Measurements from ENCODE around the gene STAG1. TPM values are rescaled to one million over a fixed set of nuclear protein-coding genes. Genes with fewer than 3 reads are reported as not detected.

The STAG1 gene
- polyA plus RNA-seq, 1 of the 3 experiments (the other 2 are of a cell fraction) = 5.5 TPM

- CTCF ChIA-PET = no interaction called here
These were observed 53.8 kb downstream of the STAG1 start for GRCh38 chr3:136698361-136698760.

GRCh38 chr3:136696797-136697196 is 55.4 kb downstream of the STAG1 start:
- Histone ChIP-seq H3K9ac (no peak overlapping the region), H2AFZ (ENCODE audit: low read depth) (no peak overlapping the region), H3K4me1 (ENCODE audit: control insufficient read depth in 1 of 2, insufficient read depth in 2 of 2, low read depth in 1 of 2, low read length in 1 of 2) (no peaks in the 10 kb centered on the region), H3K36me3 (replicated peaks in 1 of 2; ENCODE audit: control insufficient read depth in 1 of 2, insufficient read depth in 2 of 2, low read length in 1 of 2) (peaks cover 0 to 11% of the 10 kb centered on the region in 2 experiments), H3K79me2 (ENCODE audit: insufficient read depth) (peaks cover 98% of the 10 kb centered on the region), H3K4me2 (no peak overlapping the region), H3K27me3 (ENCODE audit: insufficient read depth) (no peaks in the 10 kb centered on the region), H3K9me2 (no peaks in the 10 kb centered on the region), H3K27ac (ENCODE audit: low read depth in 2 of 2, low read length in 1 of 2) (no peak overlapping the region), H3K4me3 (ENCODE audit: low read depth in 2 of 2, low read length in 1 of 2) (no peak overlapping the region), H3K9me3 (no peaks in the 10 kb centered on the region), H3F3A (replicated peaks; ENCODE audit: insufficient read depth) (no peaks in the 10 kb centered on the region), H4K20me1 (ENCODE audit: insufficient read depth) (peaks cover 16% of the 10 kb centered on the region)
- TF ChIP-seq CHD2 (IDR thresholded peaks at IDR 0.05; ENCODE audit: low read length, partially characterized antibody) = no peak
- no peak for TF ChIP-seq NRF1 (IDR thresholded peaks at IDR 0.05; ENCODE audit: low read depth, low read length)
- TF ChIP-seq ELF1 (IDR thresholded peaks at IDR 0.05) = no peak
- TF ChIP-seq, protein P1, sequence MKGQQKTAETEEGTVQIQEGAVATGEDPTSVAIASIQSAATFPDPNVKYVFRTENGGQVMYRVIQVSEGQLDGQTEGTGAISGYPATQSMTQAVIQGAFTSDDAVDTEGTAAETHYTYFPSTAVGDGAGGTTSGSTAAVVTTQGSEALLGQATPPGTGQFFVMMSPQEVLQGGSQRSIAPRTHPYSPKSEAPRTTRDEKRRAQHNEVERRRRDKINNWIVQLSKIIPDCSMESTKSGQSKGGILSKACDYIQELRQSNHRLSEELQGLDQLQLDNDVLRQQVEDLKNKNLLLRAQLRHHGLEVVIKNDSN (IDR thresholded peaks at IDR 0.05; ENCODE audit: borderline replicate concordance, low read depth) = no peak
- TF ChIP-seq NFIC (IDR thresholded peaks at IDR 0.05; ENCODE audit: borderline replicate concordance) = no peak
- no peak for TF ChIP-seq SMC3 (IDR thresholded peaks at IDR 0.05; ENCODE audit: low read depth, low read length)
- TF ChIP-seq TEAD4 (IDR thresholded peaks at IDR 0.05; ENCODE audit: borderline replicate concordance, insufficient read depth) = no peak
- no peak for TF ChIP-seq TCF12 (IDR thresholded peaks at IDR 0.05)
- TF ChIP-seq, protein P2, sequence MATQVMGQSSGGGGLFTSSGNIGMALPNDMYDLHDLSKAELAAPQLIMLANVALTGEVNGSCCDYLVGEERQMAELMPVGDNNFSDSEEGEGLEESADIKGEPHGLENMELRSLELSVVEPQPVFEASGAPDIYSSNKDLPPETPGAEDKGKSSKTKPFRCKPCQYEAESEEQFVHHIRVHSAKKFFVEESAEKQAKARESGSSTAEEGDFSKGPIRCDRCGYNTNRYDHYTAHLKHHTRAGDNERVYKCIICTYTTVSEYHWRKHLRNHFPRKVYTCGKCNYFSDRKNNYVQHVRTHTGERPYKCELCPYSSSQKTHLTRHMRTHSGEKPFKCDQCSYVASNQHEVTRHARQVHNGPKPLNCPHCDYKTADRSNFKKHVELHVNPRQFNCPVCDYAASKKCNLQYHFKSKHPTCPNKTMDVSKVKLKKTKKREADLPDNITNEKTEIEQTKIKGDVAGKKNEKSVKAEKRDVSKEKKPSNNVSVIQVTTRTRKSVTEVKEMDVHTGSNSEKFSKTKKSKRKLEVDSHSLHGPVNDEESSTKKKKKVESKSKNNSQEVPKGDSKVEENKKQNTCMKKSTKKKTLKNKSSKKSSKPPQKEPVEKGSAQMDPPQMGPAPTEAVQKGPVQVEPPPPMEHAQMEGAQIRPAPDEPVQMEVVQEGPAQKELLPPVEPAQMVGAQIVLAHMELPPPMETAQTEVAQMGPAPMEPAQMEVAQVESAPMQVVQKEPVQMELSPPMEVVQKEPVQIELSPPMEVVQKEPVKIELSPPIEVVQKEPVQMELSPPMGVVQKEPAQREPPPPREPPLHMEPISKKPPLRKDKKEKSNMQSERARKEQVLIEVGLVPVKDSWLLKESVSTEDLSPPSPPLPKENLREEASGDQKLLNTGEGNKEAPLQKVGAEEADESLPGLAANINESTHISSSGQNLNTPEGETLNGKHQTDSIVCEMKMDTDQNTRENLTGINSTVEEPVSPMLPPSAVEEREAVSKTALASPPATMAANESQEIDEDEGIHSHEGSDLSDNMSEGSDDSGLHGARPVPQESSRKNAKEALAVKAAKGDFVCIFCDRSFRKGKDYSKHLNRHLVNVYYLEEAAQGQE (IDR thresholded peaks at IDR 0.05; ENCODE audit: low read depth, low read length) = no peak
- TF ChIP-seq YY1 (IDR thresholded peaks at IDR 0.05; ENCODE audit: low read depth) = no peak
- no peak for TF ChIP-seq TAF1 (IDR thresholded peaks at IDR 0.05; ENCODE audit: borderline replicate concordance, low read depth, low read length)
- TF ChIP-seq JUND (IDR thresholded peaks at IDR 0.05) = no peak
- TF ChIP-seq MXI1 (IDR thresholded peaks at IDR 0.05; ENCODE audit: low read depth, low read length) = no peak
- TF ChIP-seq GABPA (IDR thresholded peaks at IDR 0.05; ENCODE audit: low read depth) = no peak
- CTCF ChIA-PET = no interaction called here
- WGBS (ENCODE audit: low lambda C conversion rate) = 94% methylated on average over 6 of the region's 6 CpGs
- POLR2A ChIA-PET = no interaction called here
- DNase-seq = no peak

More at GRCh38 chr3:136698361-136698760, 53.8 kb downstream of the STAG1 start:
- H3F3A ChIP-seq (replicated peaks; ENCODE audit: insufficient read depth) = no peaks in the 10 kb centered on the region
- no peak overlapping the region for H3K9ac ChIP-seq
- H2AFZ ChIP-seq (ENCODE audit: low read depth) = no peak overlapping the region
- DNase-seq = no peak
- no peaks in the 10 kb centered on the region for H3K9me3 ChIP-seq
- H3K4me1 ChIP-seq (ENCODE audit: control insufficient read depth in 1 of 2, insufficient read depth in 2 of 2, low read depth in 1 of 2, low read length in 1 of 2) = no peaks in the 10 kb centered on the region
- no peaks in the 10 kb centered on the region for H3K27me3 ChIP-seq (ENCODE audit: insufficient read depth)
- no peak overlapping the region for H3K4me2 ChIP-seq
- H3K9me2 ChIP-seq = no peaks in the 10 kb centered on the region
- TF ChIP-seq CHD2 (IDR thresholded peaks at IDR 0.05; ENCODE audit: low read length, partially characterized antibody) (no peak), FOXJ3 (CRISPR knock-in tag; IDR thresholded peaks at IDR 0.05) (no peak), FOSL2 (IDR thresholded peaks at IDR 0.05; ENCODE audit: borderline replicate concordance, low read depth) (no peak), MAX (IDR thresholded peaks at IDR 0.05; ENCODE audit: low read depth) (no peak), RCOR1 (IDR thresholded peaks at IDR 0.05; ENCODE audit: low read length) (no peak), RAD21 (IDR thresholded peaks at IDR 0.05; ENCODE audit: low read length) (no peak), JUND (IDR thresholded peaks at IDR 0.05) (no peak), TAF1 (IDR thresholded peaks at IDR 0.05; ENCODE audit: borderline replicate concordance, low read depth, low read length) (no peak), EZH2phosphoT487 (IDR thresholded peaks at IDR 0.05; ENCODE audit: borderline replicate concordance, low read depth) (no peak), MXI1 (IDR thresholded peaks at IDR 0.05; ENCODE audit: low read depth, low read length) (no peak), TCF12 (IDR thresholded peaks at IDR 0.05) (no peak)
- TF ChIP-seq, protein P3, sequence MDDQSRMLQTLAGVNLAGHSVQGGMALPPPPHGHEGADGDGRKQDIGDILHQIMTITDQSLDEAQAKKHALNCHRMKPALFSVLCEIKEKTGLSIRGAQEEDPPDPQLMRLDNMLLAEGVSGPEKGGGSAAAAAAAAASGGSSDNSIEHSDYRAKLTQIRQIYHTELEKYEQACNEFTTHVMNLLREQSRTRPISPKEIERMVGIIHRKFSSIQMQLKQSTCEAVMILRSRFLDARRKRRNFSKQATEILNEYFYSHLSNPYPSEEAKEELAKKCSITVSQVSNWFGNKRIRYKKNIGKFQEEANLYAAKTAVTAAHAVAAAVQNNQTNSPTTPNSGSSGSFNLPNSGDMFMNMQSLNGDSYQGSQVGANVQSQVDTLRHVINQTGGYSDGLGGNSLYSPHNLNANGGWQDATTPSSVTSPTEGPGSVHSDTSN (IDR thresholded peaks at IDR 0.05) = no peak
- H3K36me3 ChIP-seq (replicated peaks in 1 of 2; ENCODE audit: control insufficient read depth in 1 of 2, insufficient read depth in 2 of 2, low read length in 1 of 2) = peaks cover 0 to 11% of the 10 kb centered on the region in 2 experiments
- WGBS (ENCODE audit: low lambda C conversion rate) = 97% methylated on average over 3 of the region's 3 CpGs
- no peak overlapping the region for H3K27ac ChIP-seq (ENCODE audit: low read depth in 2 of 2, low read length in 1 of 2)
- H4K20me1 ChIP-seq (ENCODE audit: insufficient read depth) = peaks cover 19% of the 10 kb centered on the region
- POLR2A ChIA-PET = no interaction called here
- H3K79me2 ChIP-seq (ENCODE audit: insufficient read depth) = peaks cover 100% of the 10 kb centered on the region
- no peak overlapping the region for H3K4me3 ChIP-seq (ENCODE audit: low read depth in 2 of 2, low read length in 1 of 2)
